Right lobe of liver (tissue), 4 donors: ENCODE results near the gene CNTNAP1.

Source experiments
- CTCF ChIP-seq, 4 donors: fragments of 200-600 bp in 3 of 4; fragments of 450-650 bp in 1 of 4; IDR thresholded peaks; one replicate each; pipeline versions ENCODE4 v1.5.1 to v1.8.0; 2016 to 2022; ENCODE audit warnings: antibody characterized with exemption in 4 of 4, mild to moderate bottlenecking in 2 of 4
- POLR2A ChIP-seq: fragments of 450-650 bp; IDR thresholded peaks from one replicate; pipeline ENCODE4 v1.6.1; 2017; ENCODE audit warnings: antibody characterized with exemption, mild to moderate bottlenecking
- donor health status: DM: no; HTN: no; CAD: no.
- donor health status: DM: no; HTN: no; CAD: no.
- donor health status: DM: no; HTN: yes; CAD: no.

GRCh38 chr17:42670789-42671657, 11.3 kb upstream of the CNTNAP1 start:
- TF ChIP-seq CTCF (IDR thresholded peaks at IDR 0.05) (no peak), POLR2A (no peak)
